Upper lobe of left lung (tissue), 4 donors: Measurements from ENCODE around the gene MRPL42.

ENCODE experiments used
- POLR2A ChIP-seq, 4 donors: fragments of 450-650 bp; IDR thresholded peaks; one replicate each; pipeline ENCODE4 v1.5.1; 2016 to 2017; ENCODE audit warnings: antibody characterized with exemption in 4 of 4, mild to moderate bottlenecking in 2 of 4
- POLR2AphosphoS5 ChIP-seq, 2 donors: sonication (generic); formaldehyde crosslinking; IDR thresholded peaks; one replicate each; pipeline ENCODE4 v1.5.1; 2017; ENCODE audit warnings: antibody characterized with exemption in 2 of 2
- TF ChIP-seq, protein P1 (sequence below), 6 experiments: fragments of 450-650 bp in 4 of 6; fragments of 200-600 bp in 2 of 6; sonication (generic) in 2 of 6; IDR thresholded peaks; one replicate each; pipeline ENCODE4 v1.5.1; 2016 to 2019; ENCODE audit warnings: antibody characterized with exemption in 6 of 6

DNA sequence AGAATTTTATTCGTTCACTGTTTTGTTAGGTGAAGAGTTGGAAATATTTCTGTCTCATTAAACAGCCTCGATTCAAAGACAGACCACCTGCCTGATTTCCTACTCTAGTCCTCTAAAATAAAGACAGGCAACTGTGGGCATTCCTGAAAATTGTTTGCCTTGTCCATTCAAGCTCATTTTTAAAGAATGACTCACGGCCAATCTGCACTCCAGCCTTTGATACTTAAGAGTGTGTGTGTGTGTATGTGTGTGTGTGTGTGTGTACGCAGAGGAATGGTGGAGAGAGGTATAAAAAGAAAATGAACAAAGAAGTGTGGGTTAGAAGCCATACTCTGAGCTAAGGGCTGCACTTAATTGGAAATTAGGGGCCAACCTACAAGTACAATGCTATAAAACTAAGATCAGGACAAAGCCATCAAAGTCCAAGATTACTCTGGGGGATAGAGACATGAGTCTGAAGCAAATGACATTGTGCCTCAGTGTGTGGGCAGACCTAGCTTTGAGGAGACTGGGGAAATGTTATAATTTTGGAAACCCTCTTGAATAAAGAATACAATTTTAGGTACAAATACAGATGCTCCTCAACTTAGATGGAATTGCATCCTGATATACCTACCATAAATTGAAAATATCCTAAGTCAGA lies 59.6 kb downstream of the MRPL42 start:
- TF ChIP-seq, protein P1, sequence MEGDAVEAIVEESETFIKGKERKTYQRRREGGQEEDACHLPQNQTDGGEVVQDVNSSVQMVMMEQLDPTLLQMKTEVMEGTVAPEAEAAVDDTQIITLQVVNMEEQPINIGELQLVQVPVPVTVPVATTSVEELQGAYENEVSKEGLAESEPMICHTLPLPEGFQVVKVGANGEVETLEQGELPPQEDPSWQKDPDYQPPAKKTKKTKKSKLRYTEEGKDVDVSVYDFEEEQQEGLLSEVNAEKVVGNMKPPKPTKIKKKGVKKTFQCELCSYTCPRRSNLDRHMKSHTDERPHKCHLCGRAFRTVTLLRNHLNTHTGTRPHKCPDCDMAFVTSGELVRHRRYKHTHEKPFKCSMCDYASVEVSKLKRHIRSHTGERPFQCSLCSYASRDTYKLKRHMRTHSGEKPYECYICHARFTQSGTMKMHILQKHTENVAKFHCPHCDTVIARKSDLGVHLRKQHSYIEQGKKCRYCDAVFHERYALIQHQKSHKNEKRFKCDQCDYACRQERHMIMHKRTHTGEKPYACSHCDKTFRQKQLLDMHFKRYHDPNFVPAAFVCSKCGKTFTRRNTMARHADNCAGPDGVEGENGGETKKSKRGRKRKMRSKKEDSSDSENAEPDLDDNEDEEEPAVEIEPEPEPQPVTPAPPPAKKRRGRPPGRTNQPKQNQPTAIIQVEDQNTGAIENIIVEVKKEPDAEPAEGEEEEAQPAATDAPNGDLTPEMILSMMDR (IDR thresholded peaks at IDR 0.05), result no peak
- no peak for TF ChIP-seq POLR2AphosphoS5 (IDR thresholded peaks at IDR 0.05)
- TF ChIP-seq POLR2A (IDR thresholded peaks at IDR 0.05), result no peak
